Measurements from ENCODE around the gene NCBP1.

NCBP1 gene

GRCh38 chr9:97705354-97705950, 71.8 kb downstream of the NCBP1 start:
- H3K27ac Mint-ChIP-seq, result no peak overlapping the region
- H3K9me3 Mint-ChIP-seq (ENCODE audit: low read depth), result no peaks in the 10 kb centered on the region
- peaks cover 6% of the 10 kb centered on the region for H3K4me1 Mint-ChIP-seq (ENCODE audit: low read depth)
- H3K4me3 Mint-ChIP-seq, result no peak overlapping the region
- peaks cover 6% of the 10 kb centered on the region for H3K27me3 Mint-ChIP-seq
- peaks cover 3% of the 10 kb centered on the region for H3K36me3 Mint-ChIP-seq

GRCh38 chr9:97706246-97706645, 72.6 kb downstream of the NCBP1 start:
- H3K27me3 Mint-ChIP-seq, result peaks cover 5% of the 10 kb centered on the region
- peaks cover 2% of the 10 kb centered on the region for H3K36me3 Mint-ChIP-seq
- no peak overlapping the region for H3K27ac Mint-ChIP-seq
- H3K4me1 Mint-ChIP-seq (ENCODE audit: low read depth), result peaks cover 14% of the 10 kb centered on the region
- H3K4me3 Mint-ChIP-seq, result no peak overlapping the region
- no peaks in the 10 kb centered on the region for H3K9me3 Mint-ChIP-seq (ENCODE audit: low read depth)

- Mint-ChIP-seq H3K9me3 (ENCODE audit: low read depth) (no peaks in the 10 kb centered on the region), H3K36me3 (no peaks in the 10 kb centered on the region), H3K27ac (no peak overlapping the region), H3K27me3 (peaks cover 3% of the 10 kb centered on the region), H3K4me3 (no peak overlapping the region), H3K4me1 (ENCODE audit: low read depth) (peaks cover 33% of the 10 kb centered on the region)
These were observed 77.0 kb downstream of the NCBP1 start for GRCh38 chr9:97710356-97711222.

- no peak overlapping the region for H3K4me3 Mint-ChIP-seq
- H3K4me1 Mint-ChIP-seq (ENCODE audit: low read depth), result peaks cover 30% of the 10 kb centered on the region
- H3K27ac Mint-ChIP-seq, result no peak overlapping the region
- no peaks in the 10 kb centered on the region for H3K36me3 Mint-ChIP-seq
- H3K27me3 Mint-ChIP-seq, result peaks cover 3% of the 10 kb centered on the region
- no peaks in the 10 kb centered on the region for H3K9me3 Mint-ChIP-seq (ENCODE audit: low read depth)
These were observed 77.6 kb downstream of the NCBP1 start for GRCh38 chr9:97711223-97711626.

- peaks cover 4% of the 10 kb centered on the region for H3K27me3 Mint-ChIP-seq
- H3K27ac Mint-ChIP-seq, result no peak overlapping the region
- peaks cover 30% of the 10 kb centered on the region for H3K4me1 Mint-ChIP-seq (ENCODE audit: low read depth)
- H3K9me3 Mint-ChIP-seq (ENCODE audit: low read depth), result no peaks in the 10 kb centered on the region
- no peaks in the 10 kb centered on the region for H3K36me3 Mint-ChIP-seq
- H3K4me3 Mint-ChIP-seq, result peak overlapping the region; percentile 27
These were observed 80.8 kb downstream of the NCBP1 start for GRCh38 chr9:97714435-97714834.

- peaks cover 18% of the 10 kb centered on the region for H3K4me1 Mint-ChIP-seq (ENCODE audit: low read depth)
These were observed 84.2 kb downstream of the NCBP1 start for GRCh38 chr9:97717866-97718265.

GRCh38 chr9:97721396-97721795, 87.8 kb downstream of the NCBP1 start:
- H3K27me3 Mint-ChIP-seq, result peaks cover 6% of the 10 kb centered on the region
- H3K4me3 Mint-ChIP-seq, result no peak overlapping the region
- peaks cover 3% of the 10 kb centered on the region for H3K9me3 Mint-ChIP-seq (ENCODE audit: low read depth)
- H3K27ac Mint-ChIP-seq, result no peak overlapping the region
- peaks cover 4% of the 10 kb centered on the region for H3K36me3 Mint-ChIP-seq
- H3K4me1 Mint-ChIP-seq (ENCODE audit: low read depth), result no peaks in the 10 kb centered on the region

More at GRCh38 chr9:97717866-97718265, 84.2 kb downstream of the NCBP1 start:
- H3K27ac Mint-ChIP-seq, result no peak overlapping the region
- peaks cover 4% of the 10 kb centered on the region for H3K36me3 Mint-ChIP-seq
- peaks cover 3% of the 10 kb centered on the region for H3K9me3 Mint-ChIP-seq (ENCODE audit: low read depth)
- no peak overlapping the region for H3K4me3 Mint-ChIP-seq
- H3K27me3 Mint-ChIP-seq, result peaks cover 2% of the 10 kb centered on the region

- Mint-ChIP-seq H3K27me3 (peaks cover 6% of the 10 kb centered on the region), H3K9me3 (ENCODE audit: low read depth) (peaks cover 3% of the 10 kb centered on the region), H3K4me3 (no peak overlapping the region), H3K27ac (no peak overlapping the region), H3K36me3 (peaks cover 4% of the 10 kb centered on the region), H3K4me1 (ENCODE audit: low read depth) (no peaks in the 10 kb centered on the region)
These were observed 88.7 kb downstream of the NCBP1 start for GRCh38 chr9:97722331-97722730.

All from activated naive CD8-positive, alpha-beta T cell (primary cell).